Hepatocyte (in vitro differentiated cells): ENCODE data around the gene IKBIP.

Experiments used
- EZH2 ChIP-seq: fragments of 200-600 bp; sonication (generic); IDR thresholded peaks from 2 replicates; pipeline ENCODE4 v1.6.1; 2016; ENCODE audit warnings: antibody characterized with exemption, mild to moderate bottlenecking, borderline replicate concordance
- EZH2phosphoT487 ChIP-seq: fragments of 200-600 bp; sonication (generic); IDR thresholded peaks from one replicate; pipeline ENCODE4 v1.6.1; 2018; ENCODE audit warnings: antibody characterized with exemption, mild to moderate bottlenecking, low read depth, moderate library complexity; ENCODE audit not compliant: unreplicated experiment, severe bottlenecking
- TF ChIP-seq, protein P1 (sequence below): fragments of 200-600 bp; sonication (generic); IDR thresholded peaks from 2 replicates; pipeline ENCODE4 v1.5.1; 2016; ENCODE audit warnings: antibody characterized with exemption, mild to moderate bottlenecking; ENCODE audit not compliant: poor library complexity

DNA sequence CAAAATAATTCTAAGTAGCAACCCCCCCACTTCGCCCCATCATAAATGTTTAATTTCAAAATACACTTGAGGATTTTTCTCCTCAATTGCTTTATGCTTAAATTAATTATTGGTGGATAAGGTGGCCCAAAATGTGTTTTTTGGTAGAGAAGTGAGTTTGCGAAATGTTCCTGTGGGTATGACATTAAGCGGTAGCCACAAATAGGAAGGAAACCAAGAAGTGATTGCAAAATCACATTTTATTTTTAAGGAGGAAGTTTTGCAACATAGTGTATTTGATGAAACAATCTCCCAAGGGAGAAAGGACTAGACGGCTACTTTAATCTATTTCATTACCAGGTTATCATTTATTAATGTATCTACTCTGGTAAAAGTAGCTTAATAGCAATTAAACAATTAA is 25.6 kb downstream of the IKBIP start:
- TF ChIP-seq EZH2phosphoT487: no peak
- TF ChIP-seq, protein P1, sequence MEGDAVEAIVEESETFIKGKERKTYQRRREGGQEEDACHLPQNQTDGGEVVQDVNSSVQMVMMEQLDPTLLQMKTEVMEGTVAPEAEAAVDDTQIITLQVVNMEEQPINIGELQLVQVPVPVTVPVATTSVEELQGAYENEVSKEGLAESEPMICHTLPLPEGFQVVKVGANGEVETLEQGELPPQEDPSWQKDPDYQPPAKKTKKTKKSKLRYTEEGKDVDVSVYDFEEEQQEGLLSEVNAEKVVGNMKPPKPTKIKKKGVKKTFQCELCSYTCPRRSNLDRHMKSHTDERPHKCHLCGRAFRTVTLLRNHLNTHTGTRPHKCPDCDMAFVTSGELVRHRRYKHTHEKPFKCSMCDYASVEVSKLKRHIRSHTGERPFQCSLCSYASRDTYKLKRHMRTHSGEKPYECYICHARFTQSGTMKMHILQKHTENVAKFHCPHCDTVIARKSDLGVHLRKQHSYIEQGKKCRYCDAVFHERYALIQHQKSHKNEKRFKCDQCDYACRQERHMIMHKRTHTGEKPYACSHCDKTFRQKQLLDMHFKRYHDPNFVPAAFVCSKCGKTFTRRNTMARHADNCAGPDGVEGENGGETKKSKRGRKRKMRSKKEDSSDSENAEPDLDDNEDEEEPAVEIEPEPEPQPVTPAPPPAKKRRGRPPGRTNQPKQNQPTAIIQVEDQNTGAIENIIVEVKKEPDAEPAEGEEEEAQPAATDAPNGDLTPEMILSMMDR: no peak
- no peak for TF ChIP-seq EZH2
